ENCODE results near the gene YIPF5.

- TF ChIP-seq POLR2A (IDR thresholded peaks at IDR 0.05; ENCODE audit: low read depth, low read length), result no peak
- TF ChIP-seq CEBPB (IDR thresholded peaks at IDR 0.05; ENCODE audit: low read depth, low read length), result no peak
Measured at GRCh38 chr5:144122081-144122480, 48.4 kb downstream of the YIPF5 start.

Data from IMR-90 (cell line).